Neuronal stem cell (in vitro differentiated cells): ENCODE measurements around the gene MAP3K5.

Experiments
- DNase-seq: peaks from one replicate; pipeline ENCODE4 v3.0.0-alpha.2; 2013; ENCODE audit warnings: low spot score
- H2AFZ ChIP-seq: one replicate; pipeline ENCODE4 v1.6.1; 2013; ENCODE audit warnings: mild to moderate bottlenecking, low read length, inconsistent platforms
- H2AK5ac ChIP-seq: 2 replicates; pipeline ENCODE4 v1.6.1; 2013; ENCODE audit warnings: low read depth, mild to moderate bottlenecking, inconsistent platforms, low read length, moderate library complexity, mixed read lengths
- H2BK120ac ChIP-seq: 2 replicates; pipeline ENCODE4 v1.6.1; 2013; ENCODE audit warnings: low read depth, mild to moderate bottlenecking, inconsistent platforms, low read length, moderate library complexity, mixed read lengths
- H2BK12ac ChIP-seq: one replicate; pipeline ENCODE4 v1.6.1; 2013; ENCODE audit warnings: low read length, inconsistent platforms
- H2BK15ac ChIP-seq: 2 replicates; pipeline ENCODE4 v1.6.1; 2013; ENCODE audit warnings: mild to moderate bottlenecking, low read length, inconsistent platforms, mixed read lengths
- H2BK5ac ChIP-seq: one replicate; pipeline ENCODE4 v1.6.1; 2013; ENCODE audit warnings: inconsistent platforms, mild to moderate bottlenecking, low read length, moderate library complexity
- H3K14ac ChIP-seq: one replicate; pipeline ENCODE4 v1.6.1; 2013; ENCODE audit warnings: low read length, inconsistent platforms
- H3K18ac ChIP-seq: 2 replicates; pipeline ENCODE4 v1.6.1; 2013; ENCODE audit warnings: low read length, inconsistent platforms
- H3K23ac ChIP-seq: 2 replicates; pipeline ENCODE4 v1.6.1; 2013; ENCODE audit warnings: low read depth, mild to moderate bottlenecking, mixed read lengths, low read length, inconsistent platforms; ENCODE audit not compliant: poor library complexity
- H3K27ac ChIP-seq: replicated peaks from 3 replicates; pipeline ENCODE4 v1.5.1; 2013; ENCODE audit warnings: low read length, inconsistent platforms
- H3K27me3 ChIP-seq, 3 experiments: 2 replicates each; pipeline ENCODE4 v1.6.1; 2013; ENCODE audit warnings: low read length in 3 of 3, mild to moderate bottlenecking in 2 of 3, inconsistent platforms in 1 of 3, low read depth in 1 of 3, mixed read lengths in 1 of 3, moderate library complexity in 1 of 3; ENCODE audit not compliant: control insufficient read depth in 3 of 3, insufficient read depth in 3 of 3
- H3K36me3 ChIP-seq, 2 donors: replicated peaks in 1 of 2; 2 replicates each; pipeline ENCODE4 v1.6.1; 2013; ENCODE audit warnings: low read length in 2 of 2; ENCODE audit not compliant: control insufficient read depth in 2 of 2, insufficient read depth in 2 of 2
- H3K4ac ChIP-seq: 2 replicates; pipeline ENCODE4 v1.6.1; 2013; ENCODE audit warnings: inconsistent platforms, mild to moderate bottlenecking, low read length, moderate library complexity
- H3K4me1 ChIP-seq, 2 donors: 1 replicate in 1 of 2; 2 replicates in 1 of 2; pipeline ENCODE4 v1.6.1; 2013; ENCODE audit warnings: low read length in 2 of 2, low read depth in 1 of 2; ENCODE audit not compliant: control insufficient read depth in 2 of 2, insufficient read depth in 1 of 2
- H3K4me2 ChIP-seq: one replicate; pipeline ENCODE4 v1.6.1; 2013; ENCODE audit warnings: mild to moderate bottlenecking, low read length, inconsistent platforms; ENCODE audit not compliant: insufficient read depth, poor library complexity, severe bottlenecking
- H3K4me3 ChIP-seq, 2 donors: 2 replicates each; pipeline ENCODE4 v1.5.1; 2013; ENCODE audit warnings: low read length in 2 of 2, mild to moderate bottlenecking in 2 of 2, inconsistent platforms in 1 of 2, moderate library complexity in 1 of 2
- H3K79me1 ChIP-seq: one replicate; pipeline ENCODE4 v1.6.1; 2013; ENCODE audit warnings: low read depth, mild to moderate bottlenecking, inconsistent platforms, low read length, moderate library complexity
- H3K9ac ChIP-seq: one replicate; pipeline ENCODE4 v1.6.1; 2013; ENCODE audit warnings: mild to moderate bottlenecking, low read depth, low read length, inconsistent platforms; ENCODE audit not compliant: poor library complexity
- H3K9me3 ChIP-seq, 2 donors: replicated peaks in 1 of 2; 2 replicates each; pipeline versions ENCODE3 to v1.6.1; 2013; ENCODE audit warnings: low read length in 2 of 2, mild to moderate bottlenecking in 2 of 2, inconsistent platforms in 1 of 2, low read depth in 1 of 2, mixed read lengths in 1 of 2, moderate library complexity in 1 of 2; ENCODE audit not compliant: control insufficient read depth in 2 of 2, insufficient read depth in 1 of 2
- H4K8ac ChIP-seq: one replicate; pipeline ENCODE4 v1.6.1; 2013; ENCODE audit warnings: low read depth, mild to moderate bottlenecking, inconsistent platforms, low read length, moderate library complexity
- H4K91ac ChIP-seq: one replicate; pipeline ENCODE4 v1.6.1; 2013; ENCODE audit warnings: low read length, low read depth, mild to moderate bottlenecking, inconsistent platforms; ENCODE audit not compliant: poor library complexity
- WGBS, 2 donors: extraction: QIAGEN DNeasy Blood & Tissue Kit; methylation state at CpG; one replicate each; pipeline ENCODE4 v1.1.7; 2013; ENCODE audit warnings: missing lambda C conversion rate in 2 of 2, mixed read lengths in 1 of 2; ENCODE audit not compliant: insufficient read length in 2 of 2, insufficient replicate concordance in 1 of 2; ENCODE audit errors: extremely low coverage in 2 of 2; 5-methylcytosine and 5-hydroxymethylcytosine counted together

Gene MAP3K5

DNA sequence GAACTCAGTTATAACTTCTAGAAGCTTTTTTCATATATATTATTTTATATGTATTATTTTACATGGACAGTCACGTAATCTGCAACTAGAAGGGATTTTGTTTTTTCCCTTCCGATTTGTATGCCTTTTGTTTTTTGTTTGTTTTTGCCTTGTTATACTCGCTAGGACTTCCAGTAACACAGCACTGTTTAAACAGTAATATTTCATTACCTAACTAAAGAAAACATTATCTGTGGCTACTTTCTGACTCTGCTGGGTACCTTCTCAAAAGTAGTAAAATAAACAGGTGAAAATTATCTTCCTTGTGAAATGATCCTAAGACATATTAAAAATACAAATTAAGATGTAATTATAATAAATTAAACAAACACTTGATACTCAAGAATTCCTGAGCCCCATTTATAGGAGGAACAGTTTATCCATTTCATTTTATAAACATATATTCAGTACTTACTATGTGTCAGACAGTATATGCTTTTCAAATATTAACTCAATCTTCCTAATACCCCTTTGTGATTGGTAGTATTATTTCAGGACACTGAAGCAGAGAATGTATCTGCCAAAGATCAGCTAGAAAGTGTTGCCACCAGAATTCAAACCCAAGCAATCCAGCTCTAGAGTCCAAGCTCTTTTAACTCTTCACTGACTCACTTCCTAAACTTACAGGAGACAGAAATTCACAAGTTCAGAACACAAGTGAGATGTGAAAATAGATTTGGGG, 65.3 kb downstream of the MAP3K5 start:
- no peaks in the 10 kb centered on the region for H3K4me1 ChIP-seq
- no peak overlapping the region for H2BK15ac ChIP-seq
- no peak overlapping the region for H3K4ac ChIP-seq
- H3K18ac ChIP-seq, result no peak overlapping the region
- H3K79me1 ChIP-seq, result no peaks in the 10 kb centered on the region
- WGBS, 2 donors, result no CpG with 5 or more reads among the region's 3 CpGs
- no peak overlapping the region for H3K4me3 ChIP-seq
- H3K27me3 ChIP-seq, result no peaks in the 10 kb centered on the region
- H3K14ac ChIP-seq, result no peak overlapping the region
- H4K91ac ChIP-seq, result no peak overlapping the region
- no peaks in the 10 kb centered on the region for H3K9me3 ChIP-seq
- no peak overlapping the region for H4K8ac ChIP-seq
- no peak overlapping the region for H3K27ac ChIP-seq
- no peak overlapping the region for H2BK120ac ChIP-seq
- no peak overlapping the region for H2AFZ ChIP-seq
- no peak overlapping the region for H3K4me2 ChIP-seq
- H2AK5ac ChIP-seq, result no peak overlapping the region
- H2BK12ac ChIP-seq, result no peak overlapping the region
- no peak overlapping the region for H2BK5ac ChIP-seq
- no peak overlapping the region for H3K9ac ChIP-seq
- H3K23ac ChIP-seq, result no peak overlapping the region
- DNase-seq, result no peak
- no peaks in the 10 kb centered on the region for H3K36me3 ChIP-seq

DNA sequence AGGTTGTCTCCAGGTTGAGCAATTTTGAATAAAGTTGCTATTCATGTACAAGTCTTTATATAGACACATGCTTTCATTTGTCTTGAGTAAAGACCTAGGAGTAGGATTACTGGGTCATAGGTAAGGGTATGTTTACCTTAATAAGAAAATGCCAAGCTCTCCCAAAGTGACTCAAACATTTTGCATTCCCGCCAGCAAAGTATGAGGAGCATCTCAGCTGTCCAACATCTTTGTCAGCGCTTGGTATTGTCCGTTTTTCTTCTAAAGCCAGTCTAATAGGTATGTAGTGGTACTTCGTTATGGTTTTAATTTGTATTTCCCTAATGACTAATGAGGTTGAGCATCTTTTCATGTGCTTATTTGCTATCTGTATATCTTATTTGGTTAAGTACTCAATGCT, 67.2 kb downstream of the MAP3K5 start:
- Histone ChIP-seq H2BK15ac (no peak overlapping the region), H3K9me3 (no peaks in the 10 kb centered on the region), H3K4me1 (no peaks in the 10 kb centered on the region), H3K79me1 (no peaks in the 10 kb centered on the region), H2BK5ac (no peak overlapping the region), H3K4ac (no peak overlapping the region), H2BK120ac (no peak overlapping the region), H3K4me3 (no peak overlapping the region), H3K14ac (no peak overlapping the region), H3K4me2 (no peak overlapping the region), H3K23ac (no peak overlapping the region), H4K91ac (no peak overlapping the region), H3K36me3 (no peaks in the 10 kb centered on the region), H2AK5ac (no peak overlapping the region), H3K9ac (no peak overlapping the region), H4K8ac (no peak overlapping the region), H3K27ac (no peak overlapping the region), H3K27me3 (no peaks in the 10 kb centered on the region), H2AFZ (no peak overlapping the region), H2BK12ac (no peak overlapping the region), H3K18ac (no peak overlapping the region)
- DNase-seq, result no peak
- WGBS, 2 donors, result no CpG with 5 or more reads among the region's 4 CpGs

DNA sequence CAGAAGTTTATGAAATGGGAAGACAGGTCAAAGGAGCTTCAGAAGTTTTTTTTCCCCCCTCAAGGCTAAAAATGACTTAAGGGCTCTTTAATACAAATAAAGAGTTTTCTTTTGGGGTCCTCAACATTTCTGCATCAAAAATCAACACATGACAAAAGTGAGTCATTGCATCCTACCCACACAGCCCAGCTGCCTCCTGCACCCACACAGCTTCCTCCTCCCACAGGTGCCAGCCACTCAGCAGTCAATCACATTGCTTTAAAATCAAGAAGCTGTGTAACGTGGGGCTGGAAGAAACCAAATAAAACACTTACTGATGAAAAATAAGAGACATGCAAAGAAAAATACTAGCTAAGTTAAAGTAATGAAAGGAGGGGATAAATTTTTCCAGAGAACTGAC, 68.5 kb downstream of the MAP3K5 start:
- Histone ChIP-seq H3K4me2 (no peak overlapping the region), H2BK5ac (no peak overlapping the region), H4K8ac (no peak overlapping the region), H3K36me3 (no peaks in the 10 kb centered on the region), H3K14ac (no peak overlapping the region), H3K18ac (no peak overlapping the region), H3K27me3 (no peaks in the 10 kb centered on the region), H3K9ac (no peak overlapping the region), H3K4me3 (no peak overlapping the region), H3K23ac (no peak overlapping the region), H2AK5ac (no peak overlapping the region), H2BK12ac (no peak overlapping the region), H3K4ac (no peak overlapping the region), H3K4me1 (no peaks in the 10 kb centered on the region), H3K27ac (no peak overlapping the region), H2BK120ac (no peak overlapping the region), H2BK15ac (no peak overlapping the region), H4K91ac (no peak overlapping the region), H2AFZ (no peak overlapping the region), H3K9me3 (no peaks in the 10 kb centered on the region), H3K79me1 (no peaks in the 10 kb centered on the region)
- DNase-seq, result no peak
- no CpG with 5 or more reads among the region's 1 CpG for WGBS, 2 donors

DNA sequence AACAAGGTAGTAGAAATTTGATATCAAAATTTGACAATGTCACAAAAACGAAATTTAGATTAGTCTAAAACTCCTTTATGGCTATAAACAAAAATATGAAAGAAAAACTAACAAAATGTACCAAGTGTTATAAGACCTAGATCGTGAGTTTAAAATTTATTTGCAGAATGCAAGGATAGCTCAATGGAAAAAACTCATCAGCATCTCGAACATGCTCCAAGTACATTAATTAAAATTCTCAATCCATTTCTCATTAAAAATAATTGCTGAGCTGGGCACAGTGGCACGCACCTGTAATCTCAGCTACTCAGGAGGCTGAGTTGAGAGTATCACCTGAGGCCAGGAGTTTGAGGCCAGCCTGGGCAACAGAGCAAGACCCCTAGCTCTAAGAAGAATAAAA, 70.8 kb downstream of the MAP3K5 start:
- Histone ChIP-seq H2BK12ac (no peak overlapping the region), H3K9me3 (no peaks in the 10 kb centered on the region), H2BK5ac (no peak overlapping the region), H3K23ac (no peak overlapping the region), H3K18ac (no peak overlapping the region), H2AK5ac (no peak overlapping the region), H3K14ac (no peak overlapping the region), H4K8ac (no peak overlapping the region), H3K9ac (no peak overlapping the region), H2BK15ac (no peak overlapping the region), H3K79me1 (no peaks in the 10 kb centered on the region), H2BK120ac (no peak overlapping the region), H3K4ac (no peak overlapping the region), H2AFZ (no peak overlapping the region), H3K4me2 (no peak overlapping the region), H3K36me3 (no peaks in the 10 kb centered on the region), H4K91ac (no peak overlapping the region), H3K27ac (no peak overlapping the region), H3K4me3 (no peak overlapping the region), H3K4me1 (no peaks in the 10 kb centered on the region), H3K27me3 (no peaks in the 10 kb centered on the region)
- WGBS, 2 donors, result no CpG with 5 or more reads among the region's 4 CpGs
- DNase-seq, result no peak
